Mammary epithelial cell (primary cell): ENCODE data around the gene AKAP9.

Source experiments
- CTCF ChIP-seq, 2 donors: IDR thresholded peaks in 1 of 2; conservative IDR thresholded peaks in 1 of 2; 2 replicates each; pipeline ENCODE4 v1.5.1; 2011 to 2012; ENCODE audit warnings: inconsistent platforms in 2 of 2, low read length in 2 of 2, mild to moderate bottlenecking in 2 of 2, control low read depth in 1 of 2, low read depth in 1 of 2; ENCODE audit not compliant: insufficient read depth in 1 of 2; ENCODE audit errors: extremely low read depth in 1 of 2
- EZH2 ChIP-seq: IDR thresholded peaks from 2 replicates; pipeline ENCODE4 v1.6.1; 2012; ENCODE audit warnings: low read length, inconsistent platforms, borderline replicate concordance

GRCh38 chr7:92134271-92135051, 193.8 kb downstream of the AKAP9 start, which contains the start of gene CYP51A1:
- TF ChIP-seq CTCF (conservative IDR thresholded peaks at IDR 0.05 in 1 of 2, IDR thresholded peaks at IDR 0.05 in 1 of 2; ENCODE audit: extremely low read depth in 1 of 2, insufficient read depth in 1 of 2, low read depth in 1 of 2, low read length in 2 of 2) (peak in 1 of 2 donors; percentile 11), EZH2 (no peak)
